ENCODE data around the gene NHLH1.
A peak's percentile ranks its signal among the peaks of the same experiment; 100 is the strongest.

The NHLH1 gene

DNA sequence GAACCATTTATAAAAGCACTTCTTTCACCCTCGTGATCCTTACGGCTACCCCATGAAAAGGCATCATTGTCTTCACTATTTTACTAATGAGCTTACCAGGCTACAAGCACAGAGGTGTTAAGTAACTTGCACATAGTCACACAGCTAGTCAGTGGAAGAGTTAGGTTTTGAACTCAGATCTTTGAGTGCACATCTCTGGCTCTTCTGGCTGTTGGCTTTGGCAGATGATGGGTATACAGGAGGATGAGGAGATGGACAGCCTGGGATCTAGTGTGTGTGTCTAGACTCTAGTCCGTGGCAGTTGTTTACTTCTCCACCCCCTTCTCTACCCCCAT, 45.1 kb downstream of the NHLH1 start:
- DNase-seq (ENCODE audit: low spot score) = no peak

DNA sequence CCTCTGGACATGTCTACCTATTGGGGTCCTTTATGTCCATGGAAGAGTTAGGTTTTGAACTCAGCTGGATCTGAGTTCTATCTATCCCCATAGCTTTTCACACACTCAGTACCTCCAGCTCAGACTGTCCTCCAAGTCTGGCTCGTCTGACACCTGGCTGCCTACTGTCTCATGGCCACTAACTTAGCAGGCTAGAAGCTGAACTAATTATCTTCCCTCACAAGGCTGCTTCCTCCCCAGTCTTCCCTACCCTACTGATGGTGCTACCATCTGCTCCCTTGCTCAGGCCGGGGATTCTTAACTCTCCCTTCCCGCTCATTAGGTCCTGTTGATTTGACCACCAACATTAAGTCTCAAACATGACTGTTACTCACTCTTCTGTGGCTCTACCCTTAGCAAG, 46.8 kb downstream of the NHLH1 start:
- DNase-seq (ENCODE audit: low spot score) = no peak

DNA sequence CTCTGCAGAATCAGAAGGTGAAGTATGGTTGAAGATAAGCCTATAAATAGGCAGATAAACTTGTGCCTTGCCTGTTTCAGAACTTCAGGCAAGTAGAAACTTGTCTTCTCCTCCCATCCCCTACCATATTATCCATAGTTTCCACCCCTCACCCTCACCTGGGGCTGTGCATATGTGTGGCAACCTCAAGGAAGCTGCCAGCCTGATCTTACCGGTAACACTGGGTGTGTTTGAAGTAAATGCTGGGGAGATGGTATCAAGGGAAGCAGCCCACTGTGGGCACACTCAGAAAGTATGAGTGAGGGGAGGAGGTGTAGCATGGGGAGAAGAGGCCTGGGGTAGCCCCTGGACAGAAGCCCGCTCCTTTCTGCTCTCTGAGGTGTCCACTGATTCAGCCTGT, 48.0 kb downstream of the NHLH1 start:
- DNase-seq (ENCODE audit: low spot score) = no peak

DNA sequence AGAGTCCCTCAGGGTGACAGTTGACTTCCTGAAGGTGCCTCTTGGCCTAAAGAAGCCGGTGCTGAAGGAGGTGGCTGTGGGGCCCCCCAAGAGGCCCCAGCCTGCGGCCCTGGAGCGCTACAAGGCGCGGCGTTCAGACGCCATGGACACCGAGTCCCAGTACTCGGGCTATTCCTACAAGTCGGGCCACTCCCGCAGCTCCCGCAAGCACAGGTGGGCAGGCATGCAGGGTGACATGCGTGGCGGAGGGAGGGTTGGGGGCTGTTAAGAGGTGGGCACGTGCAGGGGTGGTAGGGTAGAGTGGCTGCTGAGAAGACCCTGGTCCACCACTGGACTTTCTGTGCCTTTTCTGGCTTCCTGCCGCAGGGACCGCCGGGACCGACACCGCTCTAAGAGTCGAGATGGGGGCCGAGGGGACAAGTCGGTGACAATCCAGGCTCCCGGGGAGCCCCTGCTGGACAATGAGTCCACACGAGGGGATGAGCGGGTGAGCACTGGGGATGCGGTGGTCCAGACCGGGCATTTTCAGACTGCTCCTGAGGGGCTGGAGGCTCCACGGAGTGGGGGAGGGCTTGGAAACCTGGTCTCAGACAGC, 48.9 kb downstream of the NHLH1 start:
- no peak for DNase-seq (ENCODE audit: low spot score)

DNA sequence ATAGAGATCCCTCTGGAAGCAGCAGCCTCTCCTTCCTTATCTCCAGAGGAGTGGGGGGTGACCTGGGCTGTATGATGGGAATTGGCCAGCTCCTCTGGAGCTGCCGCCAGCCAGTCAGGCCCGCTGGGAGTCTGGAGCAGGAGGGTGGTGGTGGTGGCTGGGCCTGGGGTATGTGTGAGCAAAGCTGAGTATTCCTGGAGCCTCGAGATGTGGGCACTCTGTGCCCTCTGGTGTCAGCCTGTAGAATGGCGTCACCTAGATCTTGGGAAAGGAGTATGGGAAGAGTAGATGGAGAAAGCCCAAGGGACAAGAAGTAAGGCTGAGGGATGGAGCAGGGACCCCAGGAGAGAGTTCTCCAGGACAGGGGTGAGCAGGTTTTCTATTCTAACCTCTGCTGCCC, 49.5 kb downstream of the NHLH1 start:
- DNase-seq (ENCODE audit: low spot score) = peak; percentile 53

DNA sequence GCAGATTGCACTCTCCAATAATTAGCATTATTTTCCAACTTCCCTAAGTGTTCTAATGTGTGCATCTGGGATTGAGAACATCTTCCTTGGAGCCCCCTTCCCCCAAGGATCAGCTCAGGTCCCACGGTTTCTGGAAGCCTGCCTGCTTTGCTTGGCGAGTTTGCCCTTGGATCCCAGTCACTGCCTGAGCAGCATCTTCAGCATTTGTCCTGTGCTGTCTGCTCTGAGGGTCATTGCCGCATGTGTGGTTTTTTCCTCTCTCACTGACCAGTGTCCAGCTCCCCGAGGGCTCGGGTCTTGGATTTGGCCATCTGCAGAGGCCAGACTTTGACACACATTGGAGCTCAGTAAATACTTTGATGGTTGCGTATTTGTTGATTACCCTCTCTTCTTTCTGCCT, 51.6 kb downstream of the NHLH1 start:
- no peak for DNase-seq (ENCODE audit: low spot score)

DNA sequence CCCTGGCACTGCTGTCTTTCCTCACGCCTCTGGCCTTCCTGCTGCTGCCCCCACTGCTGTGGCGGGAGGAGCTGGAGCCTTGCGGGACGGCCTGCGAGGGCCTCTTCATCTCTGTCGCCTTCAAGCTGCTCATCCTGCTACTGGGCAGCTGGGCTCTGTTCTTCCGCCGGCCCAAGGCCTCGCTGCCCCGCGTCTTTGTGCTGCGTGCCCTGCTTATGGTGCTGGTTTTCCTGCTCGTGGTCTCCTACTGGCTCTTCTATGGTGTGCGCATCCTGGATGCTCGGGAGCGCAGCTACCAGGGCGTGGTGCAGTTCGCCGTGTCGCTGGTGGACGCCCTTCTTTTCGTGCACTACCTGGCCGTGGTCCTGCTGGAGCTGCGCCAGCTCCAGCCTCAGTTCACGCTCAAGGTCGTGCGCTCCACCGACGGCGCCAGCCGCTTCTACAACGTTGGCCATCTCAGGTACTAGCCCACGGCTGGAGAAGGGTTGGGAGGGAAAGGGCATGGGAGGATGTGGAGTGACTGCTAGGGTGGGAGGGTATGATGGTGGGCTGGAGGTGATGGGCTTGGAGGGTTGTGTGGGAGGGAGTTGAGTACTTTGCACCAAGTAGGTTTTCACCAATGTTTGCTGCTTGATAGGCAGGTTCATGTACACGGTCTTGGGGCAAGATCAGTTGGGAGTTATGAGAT, 52.4 kb downstream of the NHLH1 start:
- no peak for DNase-seq (ENCODE audit: low spot score)

DNA sequence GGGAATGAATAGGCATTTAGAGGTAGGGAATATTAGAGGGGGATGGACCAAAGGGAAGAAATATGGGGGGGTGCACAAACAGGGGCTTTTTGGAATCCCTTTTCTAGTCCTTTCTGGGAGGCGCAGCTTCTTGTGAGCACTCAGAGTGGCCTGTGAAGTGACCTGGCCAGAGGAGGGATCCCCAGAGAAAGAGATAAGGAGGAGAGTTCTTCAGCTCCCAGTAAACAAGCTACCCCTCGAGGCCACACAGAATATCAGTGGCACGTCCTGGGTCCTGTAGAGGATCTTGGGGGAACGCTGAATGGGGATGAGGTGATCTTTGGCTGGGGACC, 52.9 kb downstream of the NHLH1 start:
- no peak for DNase-seq (ENCODE audit: low spot score)

DNA sequence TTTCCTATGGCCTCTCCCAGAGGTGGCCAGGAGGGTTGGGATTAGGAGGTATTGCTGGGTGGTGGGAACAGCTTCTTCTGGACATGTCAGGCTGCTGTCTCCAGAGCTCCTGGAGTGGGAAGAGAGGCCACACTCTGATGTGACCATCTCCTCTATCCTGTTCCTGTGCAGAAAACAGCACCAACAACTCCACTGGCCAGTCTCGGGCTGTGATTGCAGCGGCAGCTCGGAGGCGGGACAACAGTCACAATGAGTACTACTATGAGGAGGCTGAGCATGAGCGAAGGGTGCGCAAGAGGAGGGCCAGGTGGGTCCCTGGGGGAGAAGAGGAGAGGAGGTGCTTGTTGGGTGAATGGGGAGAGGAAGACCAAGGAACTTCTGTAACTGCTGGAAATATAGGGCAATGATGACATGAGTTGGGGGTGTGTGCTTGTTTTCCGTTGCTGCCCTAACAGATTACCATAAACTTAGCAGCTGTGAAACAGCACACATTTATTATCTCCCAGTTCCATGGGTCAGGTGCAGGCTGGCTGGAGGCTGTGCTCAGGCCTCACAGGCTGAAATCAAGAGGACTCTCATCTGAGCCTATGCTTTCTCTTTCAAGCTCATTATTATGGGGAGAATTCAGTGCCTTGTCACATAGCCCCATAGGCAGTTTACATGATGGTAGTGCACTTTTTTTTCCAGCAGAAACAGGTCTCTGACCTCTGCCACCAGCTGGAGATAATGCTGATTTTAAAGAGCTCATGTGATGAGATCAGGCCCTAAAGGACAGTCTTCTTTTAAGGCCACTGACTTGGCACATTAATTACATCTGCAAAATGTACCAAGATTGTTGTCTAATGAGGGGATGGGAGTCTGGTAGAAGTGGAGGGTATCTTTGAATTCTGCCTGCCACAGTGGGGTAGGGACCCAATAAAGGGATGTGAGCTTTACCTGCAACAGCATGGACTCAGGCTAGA, 54.3 kb downstream of the NHLH1 start:
- DNase-seq (ENCODE audit: low spot score) = no peak

DNA sequence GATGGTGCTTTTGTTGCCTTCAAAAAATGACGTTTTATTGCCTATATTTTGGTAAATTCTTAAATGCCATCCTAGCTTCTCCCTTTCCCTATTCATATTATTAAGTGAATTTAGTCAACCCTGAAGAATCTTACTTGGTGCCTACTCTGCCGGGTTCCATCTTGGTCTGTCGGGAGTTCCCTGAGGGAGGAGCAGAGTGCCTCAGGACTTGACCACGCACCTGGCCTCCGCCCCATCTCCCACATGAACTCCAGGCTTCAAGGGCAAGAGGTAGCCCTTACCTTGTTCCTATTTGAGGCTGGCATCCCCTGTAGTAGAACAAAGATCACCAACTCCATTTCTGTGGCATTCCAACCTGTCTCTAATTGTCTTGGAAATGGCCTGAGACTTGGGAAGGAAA, 55.0 kb downstream of the NHLH1 start:
- no peak for DNase-seq (ENCODE audit: low spot score)

All from RKO (cell line).